ENCODE results near the gene ITGA5.

ITGA5 gene

DNA sequence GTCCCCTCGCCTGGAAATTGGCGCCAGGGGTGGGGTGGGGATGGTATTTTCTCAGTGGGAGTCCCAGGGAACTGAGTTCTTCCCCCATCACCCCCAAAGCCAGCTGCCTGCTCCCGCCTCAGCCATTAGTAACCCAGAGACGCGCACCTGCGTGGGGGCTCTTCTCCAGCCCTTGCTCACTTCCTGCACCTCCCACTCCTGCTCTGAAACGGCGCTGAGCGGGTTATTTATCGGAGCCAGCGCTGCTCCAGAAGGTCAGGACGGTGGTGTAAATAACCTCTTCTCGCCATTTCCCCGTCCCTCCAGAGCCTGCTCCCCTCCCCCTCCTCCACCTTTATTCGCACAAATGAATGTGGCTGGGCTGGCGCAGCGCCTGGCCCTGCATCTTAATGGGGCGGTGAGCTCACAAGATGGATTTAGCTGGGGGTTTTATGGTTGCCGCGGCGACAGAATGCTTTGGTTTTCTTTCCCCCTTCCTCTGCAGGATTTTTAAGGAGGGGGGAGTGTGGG, 67.0 kb downstream of the ITGA5 start:
- peak; percentile 37 for DNase-seq

DNA sequence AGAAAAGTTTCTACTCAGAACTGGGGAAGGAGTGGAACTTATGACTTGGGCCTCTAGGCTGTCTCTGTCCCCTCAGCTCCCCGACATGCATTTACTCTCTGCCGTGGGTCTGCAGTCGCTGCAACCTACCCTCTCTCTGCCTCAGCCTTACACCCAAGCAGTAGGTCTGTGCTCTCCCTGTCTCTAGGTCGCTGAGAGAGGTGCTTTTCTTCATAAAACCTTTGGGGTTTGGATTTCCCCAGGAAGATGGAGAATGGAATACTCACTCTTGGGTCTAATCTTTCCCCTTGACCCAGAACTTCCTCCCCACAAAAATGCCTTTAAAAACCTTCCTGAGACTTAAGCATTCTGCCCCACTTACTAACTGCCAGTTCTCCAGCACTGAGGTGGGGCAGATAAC, 67.7 kb downstream of the ITGA5 start:
- no peak for DNase-seq

DNA sequence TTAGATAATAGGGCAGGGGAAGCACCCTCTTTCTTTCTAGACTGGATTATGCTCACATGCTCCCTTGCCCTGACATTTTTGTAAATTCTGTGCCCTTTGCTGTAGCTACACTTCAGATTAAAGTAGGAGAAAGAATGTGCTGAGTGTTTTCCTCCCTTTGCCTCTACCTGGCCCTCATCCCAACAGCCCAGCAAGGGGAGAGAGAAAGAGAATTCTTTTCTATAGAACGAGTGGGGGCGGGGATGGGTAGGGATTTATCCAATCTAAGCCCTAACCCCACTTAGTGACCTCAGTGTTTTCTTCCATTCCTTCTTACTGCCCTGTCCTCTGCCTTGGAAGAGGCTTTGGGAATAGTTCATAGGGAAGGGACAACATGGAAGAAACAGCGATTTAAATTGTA, 68.3 kb downstream of the ITGA5 start:
- DNase-seq: no peak

DNA sequence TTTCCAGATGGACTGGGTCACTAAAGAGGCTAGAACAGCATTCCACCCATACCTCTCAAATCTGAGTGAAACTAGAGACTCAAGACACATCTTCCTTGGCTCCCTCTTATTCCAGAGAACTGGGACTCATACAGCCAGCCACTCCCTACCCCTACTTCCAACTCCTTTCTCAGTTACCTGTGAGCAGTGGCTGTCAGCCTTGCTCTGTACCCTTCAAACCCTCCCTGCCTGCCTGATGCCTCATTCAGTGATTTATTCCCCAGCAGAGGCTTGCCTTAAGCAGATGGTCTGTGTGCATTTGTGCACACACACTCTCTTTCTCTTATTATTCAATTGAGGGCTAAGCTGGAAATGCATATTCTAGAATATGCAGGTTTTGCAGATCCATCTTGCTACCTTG, 69.4 kb downstream of the ITGA5 start:
- no peak for DNase-seq

DNA sequence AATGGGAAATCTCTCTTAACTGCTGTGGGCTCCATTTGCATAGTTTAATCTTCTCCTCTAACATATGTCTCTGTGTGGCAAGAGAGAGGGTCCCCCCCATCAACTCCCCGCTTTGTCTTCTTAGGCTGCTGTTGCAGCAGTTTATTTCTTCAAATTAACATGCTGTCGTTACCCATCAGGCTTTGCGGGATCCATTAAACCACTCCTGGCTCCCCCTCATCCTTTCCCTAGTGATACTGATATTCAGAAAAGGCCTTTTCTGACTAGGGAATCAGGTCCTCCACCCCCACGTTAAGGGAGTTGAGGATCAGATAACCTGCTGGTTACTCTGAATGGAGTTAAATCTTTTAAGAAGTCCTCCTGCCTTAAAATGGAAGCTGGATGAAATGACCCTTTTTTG, 70.0 kb downstream of the ITGA5 start:
- no peak for DNase-seq

Measured in fibroblast of skin of back (primary cell).